OCI-LY3 (cell line): Measurements from ENCODE around the gene CELA2A.

Source experiments
- CTCF ChIP-seq: fragments of 200-600, 300-600 bp; sonication (generic); IDR thresholded peaks from 2 replicates; pipeline ENCODE4 v1.5.1; 2014; ENCODE audit warnings: antibody characterized with exemption, low read length, low read depth
- EZH2phosphoT487 ChIP-seq: fragments of 200-600 bp; shearing (Covaris generic); IDR thresholded peaks from 2 replicates; pipeline ENCODE4 v1.6.1; 2018; ENCODE audit warnings: antibody characterized with exemption, mixed run types, low read depth

DNA sequence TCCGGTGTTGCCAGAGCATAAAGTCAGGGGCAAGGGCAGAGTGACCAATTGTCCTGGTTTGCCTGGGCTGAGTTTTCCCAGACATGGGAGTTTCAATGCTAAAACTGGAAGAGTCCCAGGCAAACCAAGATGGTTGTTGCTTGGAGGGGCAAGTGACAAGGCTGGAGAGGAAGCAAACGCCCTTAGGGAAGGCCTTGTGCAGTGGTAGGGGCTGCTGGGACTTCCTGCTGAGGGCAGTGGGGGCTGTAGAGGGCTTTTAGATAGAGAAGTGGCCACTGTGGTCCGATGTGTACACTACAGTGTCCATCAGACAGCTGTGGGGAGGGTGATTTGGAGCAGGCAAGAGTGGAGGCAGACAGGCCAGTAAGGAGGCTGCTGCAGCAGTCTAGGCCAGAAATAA, 7.0 kb upstream of the CELA2A start:
- TF ChIP-seq EZH2phosphoT487 (no peak), CTCF (no peak)
